COLO668 (cell line): ENCODE results near the gene PIANP.

Experiments
- DNase-seq: peaks from one replicate; lab custom pipeline; 2025; ENCODE audit not compliant: unreplicated experiment; lab: John Stamatoyannopoulos, UW

The PIANP gene

DNA sequence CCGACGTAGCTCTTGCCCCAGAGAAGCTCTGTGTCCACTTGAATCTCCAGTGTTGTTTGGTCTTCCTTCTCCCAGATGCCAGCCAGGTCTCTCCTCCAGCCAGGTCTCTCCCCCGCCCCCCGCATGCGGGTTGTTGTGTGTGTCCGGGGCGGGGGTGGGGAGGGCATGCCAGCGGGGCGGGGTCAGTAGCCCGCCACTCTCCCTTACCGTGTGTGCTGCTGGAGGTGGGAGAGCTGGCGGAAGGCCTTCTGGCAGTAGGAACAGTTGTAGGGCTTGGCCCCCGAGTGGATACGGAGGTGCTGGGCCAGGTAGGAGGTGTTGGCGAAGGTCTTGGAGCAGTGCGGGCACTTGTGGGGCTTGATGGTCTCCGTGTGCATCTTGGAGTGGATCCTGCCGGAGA lies 28.5 kb downstream of the PIANP start:
- DNase-seq = no peak

GRCh38 chr12:6667559-6668210 lies 32.9 kb downstream of the PIANP start:
- peak; percentile 2 for DNase-seq

GRCh38 chr12:6666211-6666610 lies 34.4 kb downstream of the PIANP start:
- no peak for DNase-seq

DNA sequence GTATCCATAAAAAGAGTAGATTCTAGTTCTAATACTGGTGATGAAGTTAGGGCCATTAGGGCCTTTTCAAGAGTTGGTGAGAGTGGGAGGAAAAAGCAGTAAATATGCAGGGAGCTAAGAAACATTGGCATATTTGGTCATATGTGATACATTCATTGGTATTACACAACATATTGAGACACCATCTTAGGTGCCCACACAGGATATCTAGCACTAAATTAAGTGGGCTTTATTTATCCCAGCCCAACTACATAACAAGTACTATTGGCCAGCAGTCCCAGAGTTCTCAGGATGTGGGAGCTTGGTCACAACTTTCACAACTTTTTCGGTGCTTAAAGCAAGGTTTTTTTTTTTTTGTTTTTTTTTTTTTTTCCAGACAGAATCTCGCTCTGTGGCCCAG lies 35.7 kb downstream of the PIANP start:
- no peak for DNase-seq

- peak; percentile 92 for DNase-seq
Measured at GRCh38 chr12:6662906-6663742, 37.5 kb downstream of the PIANP start, which contains the start of gene ING4. ING4 (minus strand) TSS chr12:6663119; CDS start chr12:6663101, 18 bp downstream.

GRCh38 chr12:6662602-6662905 lies 38.1 kb downstream of the PIANP start:
- DNase-seq = no peak

DNA sequence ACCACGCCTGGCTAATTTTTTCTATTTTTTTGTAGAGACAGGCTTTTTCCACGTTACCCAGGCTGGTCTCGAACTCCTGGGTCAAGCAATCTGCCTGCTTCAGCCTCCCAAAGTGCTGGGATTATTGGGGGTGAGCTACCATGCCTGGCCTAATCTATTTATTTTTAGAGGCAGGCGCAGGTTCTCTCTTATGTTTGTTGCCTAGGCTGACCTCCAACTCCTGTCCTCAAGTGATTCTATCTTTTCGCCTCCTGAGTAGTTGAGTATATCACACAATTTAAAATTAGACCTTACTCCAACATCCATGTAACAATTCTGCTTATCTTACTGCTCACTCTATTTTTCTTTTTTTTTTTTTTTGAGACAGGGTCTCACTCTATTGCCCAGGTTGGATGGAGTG lies 46.6 kb downstream of the PIANP start:
- DNase-seq = no peak

DNA sequence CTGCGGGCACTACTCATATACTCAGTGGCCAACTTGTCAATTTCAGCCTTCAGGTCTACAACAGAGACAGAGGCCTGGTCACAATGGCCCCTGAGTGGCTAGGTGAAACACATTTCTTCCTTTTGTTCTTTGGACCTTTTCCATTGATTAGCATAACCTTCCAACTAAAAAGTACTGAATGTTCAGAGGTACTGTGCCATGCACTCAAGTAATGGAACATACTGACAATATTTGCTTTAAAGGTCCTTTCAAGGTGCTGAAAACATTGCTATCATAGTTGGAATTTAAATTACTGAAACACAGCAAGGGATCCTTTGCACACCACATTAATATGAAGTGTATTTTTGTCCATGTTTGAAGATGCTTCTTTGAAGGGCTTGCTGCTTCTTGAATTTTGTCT lies 47.3 kb downstream of the PIANP start:
- no peak for DNase-seq

DNA sequence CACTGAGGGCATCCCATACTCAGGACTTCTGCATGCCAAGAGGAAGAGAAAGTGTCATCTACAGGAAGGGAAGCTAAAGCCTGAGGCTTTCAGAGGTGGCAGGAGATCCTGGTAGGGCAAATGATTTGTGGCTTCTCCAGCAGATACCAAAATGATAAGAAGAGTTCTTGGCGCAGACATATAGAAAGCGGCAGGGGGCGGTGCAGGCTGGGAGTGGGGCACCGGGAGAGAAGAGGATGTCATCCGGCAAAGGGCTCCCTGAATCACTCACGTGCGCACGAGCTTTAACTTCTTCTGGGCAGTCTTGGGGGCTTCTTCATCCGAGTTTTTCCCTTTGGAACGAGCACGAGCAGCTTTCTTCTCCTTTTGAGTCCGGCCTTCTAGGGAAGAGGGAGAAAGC lies 48.2 kb downstream of the PIANP start:
- DNase-seq = no peak

DNA sequence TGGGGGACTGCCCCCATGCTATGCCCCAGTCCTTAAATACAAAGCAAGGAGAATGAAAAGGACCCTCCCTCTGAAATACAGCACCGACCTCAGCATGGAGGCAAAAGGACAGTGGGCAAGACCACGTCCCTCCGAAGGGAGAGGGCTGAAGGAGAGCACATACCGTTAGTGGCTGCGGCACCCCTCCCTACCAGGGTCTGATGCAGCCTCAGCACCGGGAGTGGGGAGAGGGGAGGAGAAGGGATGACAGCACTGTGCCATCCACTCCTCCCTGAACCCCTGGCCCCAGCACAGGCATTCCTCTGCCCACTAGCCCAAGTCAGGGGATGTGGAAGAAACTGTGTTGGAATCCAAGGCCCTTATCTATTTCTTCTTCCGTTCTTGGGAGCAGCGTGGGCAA lies 49.8 kb downstream of the PIANP start:
- no peak for DNase-seq

GRCh38 chr12:6647083-6647604 lies 53.5 kb downstream of the PIANP start, which contains the start of gene ACRBP:
ACRBP (minus strand) TSS chr12:6647432; CDS start chr12:6647366, 66 bp downstream.
- DNase-seq = no peak

- no peak for DNase-seq
Measured at GRCh38 chr12:6646276-6647082, 54.1 kb downstream of the PIANP start.

GRCh38 chr12:6644903-6645302 lies 55.7 kb downstream of the PIANP start:
- DNase-seq = no peak

DNA sequence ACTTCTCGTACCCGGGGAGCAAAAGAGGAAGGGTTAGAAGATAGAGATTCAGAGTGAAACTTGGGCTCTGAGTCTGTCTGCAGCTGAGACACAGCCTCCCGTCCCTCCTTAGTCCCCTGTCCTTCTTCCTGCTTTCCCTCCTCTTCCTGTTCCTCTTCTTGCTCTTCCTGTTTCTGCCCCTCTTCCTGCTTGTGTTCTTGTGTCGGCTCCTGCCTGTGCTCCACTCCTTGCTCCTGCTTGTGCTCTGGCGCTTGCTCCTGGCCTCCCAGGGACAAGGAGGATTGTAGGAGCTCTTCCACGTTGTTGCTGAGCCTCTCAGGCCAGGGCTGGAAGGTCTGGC lies 56.4 kb downstream of the PIANP start:
- DNase-seq = no peak
